NCI-H2171 treated with DMSO at 0.1 percent for 48 hours (cell line): ENCODE data around the gene KRT75.

Experiments used
- DNase-seq: peaks from one replicate; lab custom pipeline; 2025; lab: John Stamatoyannopoulos, UW

KRT75 gene

GRCh38 chr12:52439845-52440244, 5.7 kb upstream of the KRT75 start:
- DNase-seq, result no peak

DNA sequence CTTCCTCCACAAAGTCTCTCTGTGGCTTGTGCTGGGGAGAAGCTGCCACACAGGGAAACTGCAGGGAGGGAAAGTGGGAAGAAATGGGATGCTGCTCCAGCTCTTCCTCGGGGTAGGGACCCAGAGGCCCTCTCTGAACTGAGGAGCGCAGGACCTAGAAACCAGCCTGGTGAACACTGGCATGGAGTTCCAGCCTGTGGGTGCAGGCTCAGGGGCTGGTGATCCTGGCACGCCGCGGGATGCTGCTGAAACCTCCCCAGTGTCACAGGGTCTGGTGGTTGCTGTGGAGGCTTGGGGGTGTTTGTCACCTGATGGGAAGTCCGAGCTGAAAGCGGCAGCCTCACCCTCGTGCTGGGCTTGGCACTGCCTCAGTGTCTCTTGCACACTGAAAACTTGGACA, 5.2 kb upstream of the KRT75 start:
- DNase-seq, result no peak

- no peak for DNase-seq
Measured at GRCh38 chr12:52438305-52439301, 4.4 kb upstream of the KRT75 start.

DNA sequence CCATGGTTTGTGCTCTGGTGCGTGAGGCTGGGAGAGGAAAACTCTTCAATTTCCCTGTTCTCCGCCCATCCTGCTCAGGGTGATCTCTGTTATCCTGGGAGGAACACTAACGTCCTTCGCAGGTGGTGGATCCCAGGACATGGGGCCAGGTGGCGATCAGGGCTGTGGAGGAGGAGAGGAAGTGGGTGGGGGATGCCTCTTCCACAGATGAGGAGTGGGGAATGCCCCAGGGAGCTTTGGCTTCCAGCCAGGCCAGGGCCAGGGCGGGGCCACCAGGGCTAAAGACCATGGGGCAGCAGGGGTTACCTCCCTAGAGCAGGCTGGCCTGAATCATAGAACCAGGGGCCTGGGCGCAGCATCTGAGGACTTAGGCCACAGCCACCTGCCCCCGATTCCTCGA, 3.3 kb upstream of the KRT75 start:
- no peak for DNase-seq

DNA sequence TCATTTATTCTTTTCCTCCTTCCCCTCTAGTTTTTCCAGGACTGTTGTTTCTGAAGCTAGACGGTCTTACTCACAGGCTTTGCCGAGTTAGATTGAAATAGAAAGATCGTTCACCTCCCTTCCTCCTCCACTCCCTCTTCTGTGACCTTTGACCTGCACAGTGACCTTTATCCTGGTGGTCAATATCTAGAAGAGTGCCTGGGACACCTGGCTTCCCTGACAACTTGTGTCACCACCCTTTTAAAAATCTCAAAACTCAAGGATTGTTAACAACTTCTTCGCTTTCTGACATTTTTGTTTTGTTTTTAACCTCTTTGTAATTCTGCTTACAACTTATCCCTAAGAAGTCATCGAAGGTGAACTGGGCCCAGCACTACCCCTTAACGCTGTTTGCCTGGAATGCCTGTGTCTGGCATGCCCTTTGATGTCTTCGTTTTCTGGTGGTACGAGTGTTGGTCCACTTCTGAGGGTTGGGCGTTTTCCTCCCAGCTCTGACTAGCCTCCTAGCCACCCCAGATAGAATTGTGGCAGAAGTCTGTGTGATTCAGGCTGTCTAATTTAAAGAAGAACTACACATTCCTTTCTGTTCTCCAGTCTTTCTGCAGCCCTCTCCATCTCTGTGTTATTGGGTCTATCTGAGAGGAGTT, 2.8 kb upstream of the KRT75 start:
- DNase-seq, result no peak

- no peak for DNase-seq
Measured at GRCh38 chr12:52436000-52436827, 2.0 kb upstream of the KRT75 start.

- DNase-seq, result no peak
Measured at GRCh38 chr12:52435659-52435999, 1.5 kb upstream of the KRT75 start.

DNA sequence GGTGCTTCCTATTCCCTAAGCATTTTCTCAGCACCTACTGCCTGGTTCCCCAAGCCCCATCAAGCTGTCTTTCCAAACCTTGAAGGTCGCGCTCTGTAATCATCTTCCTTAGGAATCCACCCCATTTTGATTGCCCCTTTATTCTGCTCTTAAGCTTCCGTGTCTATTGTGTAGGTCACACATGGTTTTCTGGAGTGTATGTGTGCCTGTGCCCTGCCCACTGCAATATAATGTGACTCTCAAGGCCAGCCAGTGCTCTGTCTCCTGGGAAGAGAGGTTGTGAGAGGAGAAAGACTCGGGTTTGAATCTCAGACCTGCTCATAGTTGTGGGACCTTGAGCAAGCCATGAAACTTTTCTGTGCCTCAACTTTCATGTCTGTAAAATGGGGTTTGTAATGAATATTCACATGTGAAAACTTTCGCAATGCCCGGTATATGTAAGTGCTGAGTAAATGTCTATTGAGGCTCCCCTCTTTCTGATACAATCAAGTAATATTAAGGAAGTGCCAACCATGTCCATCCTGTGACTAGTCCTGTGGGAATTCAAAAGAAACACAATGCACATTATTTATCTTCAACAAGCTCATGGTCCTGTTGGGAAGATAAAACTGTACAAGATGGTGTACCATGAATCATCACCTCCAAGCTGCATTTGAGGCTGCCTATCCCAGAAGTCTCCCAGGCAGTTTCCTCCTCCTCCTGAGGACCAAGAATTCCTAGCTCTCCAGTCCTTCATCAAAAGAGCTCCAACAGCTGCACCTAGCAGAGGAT, 774 bp upstream of the KRT75 start:
- DNase-seq, result no peak

DNA sequence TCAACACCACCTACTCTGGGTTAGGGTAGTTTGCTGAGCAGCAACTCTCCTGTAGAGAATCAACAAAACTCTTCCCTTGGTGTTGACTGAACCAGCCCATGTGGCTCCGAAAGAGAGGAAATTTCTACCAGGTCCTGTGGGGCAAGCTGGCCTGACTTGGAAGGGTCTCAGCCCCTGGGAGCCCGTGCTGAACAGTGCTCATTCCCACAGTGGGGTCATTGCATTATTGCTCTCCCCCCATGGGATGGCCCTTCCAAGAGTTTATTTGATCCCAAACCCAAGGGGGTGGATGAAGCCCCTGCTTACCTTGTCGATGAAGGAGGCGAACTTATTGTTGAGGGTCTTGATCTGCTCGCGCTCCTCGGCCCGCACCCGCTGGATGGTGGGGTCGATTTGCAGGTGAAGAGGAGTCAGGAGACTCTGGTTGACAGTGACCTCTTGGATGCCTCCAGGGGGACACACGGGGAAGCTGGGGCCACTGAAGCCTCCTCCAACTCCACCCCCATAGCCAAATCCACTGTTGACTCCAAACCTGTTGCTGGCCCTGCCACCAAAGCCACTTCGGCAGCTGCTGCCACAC, 580 bp downstream of the KRT75 start:
- DNase-seq, result no peak

DNA sequence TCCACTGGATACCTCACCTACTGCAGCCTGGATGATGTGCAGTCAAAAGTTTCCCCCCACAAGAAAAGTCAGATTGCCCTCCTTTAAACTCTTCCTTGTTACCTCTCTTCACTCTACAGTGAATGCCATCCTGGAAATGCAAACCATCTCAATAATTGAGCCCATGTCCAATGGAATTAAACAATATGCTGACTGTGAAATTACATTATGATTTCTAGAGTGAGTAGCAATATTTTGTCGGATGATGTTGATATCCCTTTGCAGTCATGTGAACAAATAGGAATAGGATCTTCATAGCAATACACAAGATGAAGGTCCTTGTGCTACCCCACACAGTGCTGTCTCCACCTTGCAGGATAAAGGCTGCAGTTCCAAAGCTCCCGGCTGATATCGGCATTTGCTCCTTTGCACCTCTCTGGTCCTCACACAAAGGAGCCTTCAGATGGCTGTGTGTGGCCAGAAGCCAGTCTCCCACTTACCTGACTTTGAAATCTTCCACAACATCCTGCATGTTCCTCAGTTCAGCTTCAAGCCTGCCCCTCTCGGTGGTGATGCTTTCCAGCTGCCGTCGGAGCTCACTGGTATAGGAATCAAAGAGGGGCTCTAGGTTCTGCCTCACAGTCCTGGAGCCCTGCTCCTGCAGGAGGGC, 1.5 kb downstream of the KRT75 start:
- DNase-seq, result no peak

- no peak for DNase-seq
Measured at GRCh38 chr12:52428121-52428520, 6.0 kb downstream of the KRT75 start.

DNA sequence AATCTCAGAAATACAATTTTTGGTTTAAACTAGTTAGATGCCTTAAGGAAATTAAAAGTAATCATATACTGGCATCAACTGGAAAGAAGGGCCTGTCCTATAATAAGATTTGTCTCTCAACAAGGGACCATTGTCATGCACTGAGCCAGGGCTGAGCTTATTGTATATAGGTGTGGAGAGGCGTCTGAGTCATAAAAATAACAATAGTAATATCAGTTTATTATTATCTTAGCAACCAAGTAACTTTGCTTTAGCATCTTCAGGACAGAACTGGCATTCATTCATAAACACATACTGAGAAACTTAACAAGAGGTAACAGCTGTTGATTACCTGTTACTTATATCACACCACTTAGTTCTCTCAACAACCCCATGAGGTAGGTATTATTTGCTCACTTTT, 7.1 kb downstream of the KRT75 start:
- DNase-seq, result no peak

- no peak for DNase-seq
Measured at GRCh38 chr12:52426034-52426433, 8.1 kb downstream of the KRT75 start.

DNA sequence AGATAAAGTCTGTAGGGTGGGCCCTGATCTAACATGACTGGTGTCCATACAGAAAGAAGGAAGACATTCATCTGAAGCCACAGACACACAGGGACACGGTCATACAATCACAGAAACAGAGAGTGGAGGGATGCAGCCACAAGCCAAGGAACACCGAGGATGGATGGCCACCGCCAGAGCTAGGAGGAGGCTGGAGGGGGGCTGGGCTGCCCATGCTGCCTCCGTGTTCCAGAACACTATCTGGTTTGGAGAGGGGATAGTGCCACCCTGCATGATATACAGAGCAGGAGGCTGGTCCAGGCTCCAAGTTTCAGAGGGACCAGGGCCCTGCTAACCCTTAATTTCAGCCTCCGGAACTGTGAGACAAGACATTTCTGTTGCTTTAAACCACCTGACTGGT, 8.7 kb downstream of the KRT75 start:
- DNase-seq, result no peak

DNA sequence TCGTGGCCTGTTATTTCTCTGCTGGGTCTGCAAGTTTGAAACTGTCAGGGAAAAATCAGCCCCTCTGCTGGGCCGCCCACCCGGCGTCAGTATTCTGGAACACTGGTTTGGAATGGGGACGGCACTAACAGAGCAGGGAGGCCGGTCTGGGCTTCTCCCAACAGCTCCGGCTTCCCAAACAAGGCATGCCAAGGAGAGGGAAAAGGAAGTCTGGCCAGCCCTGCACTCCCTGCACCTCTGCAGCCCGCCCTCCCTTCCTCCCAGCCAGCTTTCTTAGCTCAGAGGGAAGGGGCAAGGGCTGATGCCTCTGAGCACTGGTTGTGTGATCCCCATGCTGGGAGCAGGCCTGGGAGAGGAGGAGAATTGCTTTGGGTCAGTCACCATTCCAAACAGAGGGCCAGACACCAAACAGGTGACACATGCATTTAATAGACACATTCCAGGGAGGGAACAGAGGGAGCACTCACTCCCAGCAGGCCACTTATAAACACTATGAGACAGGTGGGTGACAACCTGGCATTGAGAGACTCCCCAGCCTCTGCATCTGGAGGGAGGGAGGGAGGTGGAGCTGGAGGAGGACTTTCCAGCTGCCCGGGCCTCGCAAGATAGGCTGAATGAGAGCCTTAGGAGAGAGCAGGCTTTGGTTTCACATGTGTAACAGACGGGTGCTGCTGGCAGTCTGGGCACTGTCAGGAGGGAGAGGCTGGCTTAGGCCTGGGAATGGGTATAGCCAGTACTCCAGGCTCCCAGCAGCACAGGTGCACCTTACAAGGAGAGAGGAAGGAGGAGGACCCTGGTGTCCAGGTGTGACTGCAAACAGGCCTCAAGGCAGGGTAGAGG, 10.3 kb downstream of the KRT75 start:
- DNase-seq, result peak; percentile 93

DNA sequence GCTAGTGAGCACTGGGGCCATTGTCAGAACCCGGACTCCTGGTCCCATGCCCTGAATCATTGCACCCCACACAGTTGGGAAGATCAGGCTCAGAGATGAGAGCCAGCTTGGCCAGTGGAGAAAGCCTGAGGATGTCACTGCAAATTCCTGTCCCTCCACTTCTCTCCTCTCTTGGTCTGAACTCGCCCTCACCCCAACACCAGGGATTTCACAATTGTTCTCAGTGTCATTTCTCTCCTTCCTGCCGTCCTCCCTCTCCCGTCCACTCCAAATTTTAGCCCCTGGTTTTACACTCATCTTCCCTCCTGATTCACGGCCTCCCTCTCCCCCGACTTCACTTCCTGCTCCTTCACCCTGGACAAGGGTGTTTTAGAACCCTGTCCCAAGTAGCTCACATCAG, 11.1 kb downstream of the KRT75 start:
- DNase-seq, result no peak

- no peak for DNase-seq
Measured at GRCh38 chr12:52419656-52420055, 14.5 kb downstream of the KRT75 start.

DNA sequence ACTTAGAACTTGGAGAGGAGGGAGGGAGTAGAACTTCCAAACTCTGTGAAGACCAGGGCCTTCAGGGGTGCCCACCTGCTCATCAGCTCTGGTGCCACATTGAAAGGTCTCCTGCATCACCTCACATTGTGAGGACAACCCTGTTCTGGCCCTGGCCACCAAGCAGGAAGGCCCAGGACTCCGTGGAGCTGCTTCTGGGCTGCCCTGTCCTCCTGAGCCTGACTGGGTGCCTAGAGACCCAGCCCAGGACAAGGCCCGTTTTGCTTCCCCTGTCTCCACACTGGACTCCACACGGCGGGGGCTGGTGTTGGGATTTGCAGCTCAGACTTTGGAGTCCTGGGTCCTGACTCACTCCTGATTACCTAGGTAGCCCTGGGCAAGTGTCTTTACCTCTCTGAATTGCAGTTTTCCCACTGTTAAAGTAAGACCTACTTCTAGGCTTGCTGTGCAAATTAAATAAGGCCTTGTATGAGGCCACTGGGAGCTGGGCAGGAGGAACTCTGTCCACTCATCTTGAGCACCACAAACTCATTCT, 15.5 kb downstream of the KRT75 start:
- no peak for DNase-seq

DNA sequence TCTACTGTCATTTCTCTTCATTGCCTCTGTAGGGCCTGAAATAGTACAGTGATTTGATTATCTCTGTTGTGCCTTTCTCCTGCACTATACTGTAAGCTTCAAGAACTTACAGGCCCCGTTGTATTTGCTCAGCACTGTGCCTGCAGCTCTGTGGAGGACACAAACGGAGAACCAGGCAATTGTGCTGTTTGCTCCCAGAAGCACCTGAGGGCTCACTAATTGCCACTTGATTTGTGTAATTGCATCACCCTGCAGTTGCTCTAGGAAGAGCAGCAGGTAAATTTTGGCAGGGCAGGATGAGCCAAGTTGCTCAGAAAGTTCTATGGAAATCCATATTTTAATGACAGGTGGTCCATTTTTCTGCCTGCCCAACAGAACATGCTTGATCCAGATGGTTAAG, 16.4 kb downstream of the KRT75 start:
- peak; percentile 62 for DNase-seq

- no peak for DNase-seq
Measured at GRCh38 chr12:52416795-52417194, 17.4 kb downstream of the KRT75 start.
